Endothelial cell of umbilical vein (primary cell): ENCODE data around the gene AURKAIP1. TPM values are rescaled to one million over a fixed set of nuclear protein-coding genes. Genes with fewer than 3 reads are reported as not detected.

ENCODE experiments used
- BruUV-seq: library from RNA; stranded (reverse); fragments of 400-500 nt; replicated peaks from 2 replicates; lab custom pipeline; 2021; lab: Mats Ljungman, UMichigan
- CTCF ChIA-PET: fragments of 300-600, 350-600 bp; sonication (Branson Sonifier 250); formaldehyde crosslinking; loops from one replicate; lab custom pipeline; 2021; ENCODE audit warnings: antibody characterized with exemption, inconsistent platforms; lab: Charles Lee
- POLR2A ChIA-PET: fragments of 300-600, 350-600 bp; sonication (Branson Sonifier 250); formaldehyde crosslinking; loops from one replicate; lab custom pipeline; 2021; ENCODE audit warnings: antibody characterized with exemption, inconsistent platforms; lab: Charles Lee
- DNase-seq: peaks from one replicate; pipeline ENCODE4 v3.0.0-alpha.2; 2011; ENCODE audit warnings: low read depth, low spot score
- FAIRE-seq: peaks from 2 replicates; lab custom pipeline; 2011; peaks lifted over from hg19 to GRCh38; lab: Jason Lieb, UNC
- H2AFZ ChIP-seq: 2 replicates; pipeline ENCODE4 v1.6.0; 2012; ENCODE audit warnings: low read depth, low read length, control low read depth, inconsistent platforms
- H3K27ac ChIP-seq: 2 replicates; pipeline ENCODE4 v1.5.1; 2011; ENCODE audit warnings: low read depth, mild to moderate bottlenecking, control low read depth, low read length, moderate library complexity; ENCODE audit not compliant: insufficient read depth
- H3K27me3 ChIP-seq, 2 experiments: 2 replicates each; pipeline versions ENCODE4 v1.6.0 to v1.6.1; 2011; ENCODE audit warnings: low read length in 2 of 2, mixed read lengths in 1 of 2; ENCODE audit not compliant: control insufficient read depth in 2 of 2, insufficient read depth in 2 of 2
- H3K36me3 ChIP-seq, 2 experiments: 2 replicates in 1 of 2; 3 replicates in 1 of 2; pipeline ENCODE4 v1.5.1; 2011; ENCODE audit warnings: low read length in 2 of 2, mild to moderate bottlenecking in 1 of 2, moderate library complexity in 1 of 2; ENCODE audit not compliant: control insufficient read depth in 2 of 2, insufficient read depth in 2 of 2; ENCODE audit errors: extremely low read depth in 1 of 2
- H3K4me1 ChIP-seq: 3 replicates; pipeline ENCODE4 v1.5.1; 2011; ENCODE audit warnings: mild to moderate bottlenecking, low read length; ENCODE audit not compliant: control insufficient read depth, insufficient read depth; ENCODE audit errors: extremely low read depth
- H3K4me2 ChIP-seq: 2 replicates; pipeline ENCODE4 v1.6.1; 2011; ENCODE audit warnings: low read length, control low read depth, mixed read lengths; ENCODE audit not compliant: insufficient read depth
- H3K4me3 ChIP-seq, 3 experiments: fragments of 200-600 bp in 1 of 3; sonication (generic), shearing (Covaris generic) in 1 of 3; replicated peaks in 1 of 3; 2 replicates each; pipeline ENCODE4 v1.5.1; 2011 to 2016; ENCODE audit warnings: control low read depth in 3 of 3, low read length in 3 of 3, mild to moderate bottlenecking in 2 of 3, inconsistent platforms in 1 of 3, low read depth in 1 of 3, moderate library complexity in 1 of 3; ENCODE audit not compliant: insufficient read depth in 1 of 3
- H3K79me2 ChIP-seq: 2 replicates; pipeline ENCODE4 v1.6.0; 2012; ENCODE audit warnings: low read length, inconsistent platforms; ENCODE audit not compliant: control insufficient read depth, insufficient read depth
- H3K9ac ChIP-seq: replicated peaks from 2 replicates; pipeline ENCODE3; 2011; ENCODE audit warnings: low read length, control low read depth; ENCODE audit not compliant: insufficient read depth; ENCODE audit errors: extremely low read depth
- H3K9me1 ChIP-seq: replicated peaks from 3 replicates; pipeline ENCODE4 v1.6.0; 2011; ENCODE audit warnings: mild to moderate bottlenecking, low read length; ENCODE audit not compliant: control insufficient read depth, insufficient read depth; ENCODE audit errors: extremely low read depth
- H3K9me3 ChIP-seq: replicated peaks from 2 replicates; pipeline ENCODE4 v1.5.1; 2012; ENCODE audit warnings: low read length, inconsistent platforms; ENCODE audit not compliant: control insufficient read depth, insufficient read depth
- H4K20me1 ChIP-seq: replicated peaks from 2 replicates; pipeline ENCODE3; 2011; ENCODE audit warnings: mild to moderate bottlenecking, low read length; ENCODE audit not compliant: control insufficient read depth, insufficient read depth; ENCODE audit errors: extremely low read depth
- EZH2 ChIP-seq: IDR thresholded peaks from 2 replicates; pipeline ENCODE4 v1.6.1; 2012; ENCODE audit warnings: borderline replicate concordance, low read depth, mild to moderate bottlenecking, moderate library complexity, low read length, inconsistent platforms; ENCODE audit not compliant: severe bottlenecking
- FOS ChIP-seq: IDR thresholded peaks from 2 replicates; pipeline ENCODE4 v1.6.1; 2011; ENCODE audit warnings: mild to moderate bottlenecking, low read length, moderate library complexity, borderline replicate concordance; ENCODE audit not compliant: insufficient read depth
- GATA2 ChIP-seq: IDR thresholded peaks from 2 replicates; pipeline ENCODE4 v1.7.0; 2011; ENCODE audit warnings: low read depth, mild to moderate bottlenecking, moderate library complexity, mixed read lengths, low read length; ENCODE audit not compliant: insufficient read length, insufficient read depth
- JUN ChIP-seq: IDR thresholded peaks from 2 replicates; pipeline ENCODE4 v1.6.1; 2011; ENCODE audit warnings: borderline replicate concordance, low read depth; ENCODE audit not compliant: insufficient read length, insufficient read depth
- MYC ChIP-seq: IDR thresholded peaks from one replicate; pipeline ENCODE4 v1.6.1; 2011; ENCODE audit warnings: mild to moderate bottlenecking, low read depth, low read length
- POLR2A ChIP-seq: IDR thresholded peaks from 2 replicates; pipeline ENCODE4 v1.6.1; 2012; ENCODE audit warnings: low read depth, mild to moderate bottlenecking, control low read depth, low read length
- POLR2AphosphoS5 ChIP-seq: IDR thresholded peaks from 2 replicates; pipeline ENCODE4 v1.6.1; 2012; ENCODE audit warnings: low read depth, mild to moderate bottlenecking, control low read depth, low read length, moderate library complexity; ENCODE audit not compliant: insufficient read depth
- dilution Hi-C: fragments of 300-500 bp; cut with MboI; formaldehyde crosslinking; loops from one replicate; pipeline ENCODE4 v1.15.0; 2019; ENCODE audit warnings: low sequenced_read_pairs; ENCODE audit not compliant: extremely low pct_ligation_motif_present
- intact Hi-C: fragments of 100-400 bp; cut with micrococcal nuclease; formaldehyde crosslinking; loops from one replicate; pipeline ENCODE4 v1.10.0; 2022
- polyA plus RNA-seq, 4 experiments: library from polyadenylated mRNA; depleted of rRNA in 3 of 4; stranded (reverse) in 3 of 4; unstranded in 1 of 4; fragments of >200 nt; gene quantifications; 2 replicates each; pipeline versions ENCODE4 v1.2.1 to v1.2.3, GENCODE V29; 2011 to 2012; ENCODE audit warnings: missing spikeins in 1 of 4
- total RNA-seq: library from RNA; stranded (reverse); gene quantifications from 2 replicates; pipeline ENCODE4 v1.2.3, GENCODE V29; 2021
- TF ChIP-seq, protein P1 (sequence below): IDR thresholded peaks from 2 replicates; pipeline ENCODE4 v1.6.1; 2011; ENCODE audit not compliant: insufficient read depth, insufficient read length
- TF ChIP-seq, protein P2 (sequence below), 2 donors: IDR thresholded peaks; 1 replicate in 1 of 2; 2 replicates in 1 of 2; pipeline ENCODE4 v1.5.1; 2011; ENCODE audit warnings: low read length in 2 of 2, mild to moderate bottlenecking in 2 of 2, moderate library complexity in 2 of 2, control low read depth in 1 of 2, inconsistent platforms in 1 of 2, low read depth in 1 of 2; ENCODE audit not compliant: insufficient read depth in 1 of 2; ENCODE audit errors: extremely low read depth in 1 of 2

The AURKAIP1 gene
- total and polyA plus RNA-seq, 2 donors (not counting 3 experiments of a cell fraction or from before 2014, with no cell fraction given): 73.3 to 151 TPM

DNA sequence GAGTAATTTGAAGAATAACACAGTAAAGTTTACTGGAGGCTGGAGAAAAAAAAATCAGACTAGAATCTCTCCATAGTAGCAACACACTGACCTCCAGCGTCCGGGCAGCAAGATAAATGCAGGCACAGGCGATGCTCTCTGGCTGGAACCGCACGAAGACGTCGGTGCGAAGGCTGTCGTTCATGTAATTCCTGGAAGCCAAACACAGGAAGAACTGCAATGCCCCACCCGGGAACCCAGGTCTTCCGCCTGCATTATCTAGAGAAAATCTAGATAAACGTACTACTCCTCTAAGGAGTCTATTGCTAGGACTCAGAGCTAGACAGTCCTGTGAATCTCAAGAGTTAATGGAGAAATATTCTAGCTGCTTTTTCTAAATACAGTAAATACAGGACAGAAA is 15.7 kb upstream of the AURKAIP1 start:
- no peak overlapping the region for H3K27ac ChIP-seq
- H3K4me3 ChIP-seq: no peak overlapping the region
- POLR2A ChIA-PET: interaction anchor here (0.6 kb wide), 1 partner anchor 13 kb away, joined by 5 read pairs; no protein-coding TSS in a partner anchor
- H3K9me3 ChIP-seq: no peaks in the 10 kb centered on the region
- CTCF ChIA-PET: interaction anchor here (1.4 kb wide), 1 partner anchor 50 kb away, joined by 3 read pairs; no protein-coding TSS in a partner anchor
- H3K4me1 ChIP-seq: no peaks in the 10 kb centered on the region
- no peak overlapping the region for H3K4me2 ChIP-seq
- H3K9ac ChIP-seq: no peak overlapping the region
- intact Hi-C loops (no loop called here), dilution Hi-C loops (no loop called here)
- H4K20me1 ChIP-seq: no peaks in the 10 kb centered on the region
- FAIRE-seq: no peak
- H3K79me2 ChIP-seq: peaks cover 21% of the 10 kb centered on the region
- DNase-seq: no peak
- BruUV-seq: no TSS peak
- peaks cover 47 to 64% of the 10 kb centered on the region in 2 experiments for H3K36me3 ChIP-seq
- no peaks in the 10 kb centered on the region for H3K27me3 ChIP-seq
- H2AFZ ChIP-seq: no peak overlapping the region
- TF ChIP-seq POLR2AphosphoS5 (no peak), JUN (no peak), GATA2 (no peak), MYC (no peak), FOS (no peak), POLR2A (no peak), EZH2 (no peak)
- TF ChIP-seq, protein P1, sequence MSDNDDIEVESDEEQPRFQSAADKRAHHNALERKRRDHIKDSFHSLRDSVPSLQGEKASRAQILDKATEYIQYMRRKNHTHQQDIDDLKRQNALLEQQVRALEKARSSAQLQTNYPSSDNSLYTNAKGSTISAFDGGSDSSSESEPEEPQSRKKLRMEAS: no peak
- TF ChIP-seq, protein P2, sequence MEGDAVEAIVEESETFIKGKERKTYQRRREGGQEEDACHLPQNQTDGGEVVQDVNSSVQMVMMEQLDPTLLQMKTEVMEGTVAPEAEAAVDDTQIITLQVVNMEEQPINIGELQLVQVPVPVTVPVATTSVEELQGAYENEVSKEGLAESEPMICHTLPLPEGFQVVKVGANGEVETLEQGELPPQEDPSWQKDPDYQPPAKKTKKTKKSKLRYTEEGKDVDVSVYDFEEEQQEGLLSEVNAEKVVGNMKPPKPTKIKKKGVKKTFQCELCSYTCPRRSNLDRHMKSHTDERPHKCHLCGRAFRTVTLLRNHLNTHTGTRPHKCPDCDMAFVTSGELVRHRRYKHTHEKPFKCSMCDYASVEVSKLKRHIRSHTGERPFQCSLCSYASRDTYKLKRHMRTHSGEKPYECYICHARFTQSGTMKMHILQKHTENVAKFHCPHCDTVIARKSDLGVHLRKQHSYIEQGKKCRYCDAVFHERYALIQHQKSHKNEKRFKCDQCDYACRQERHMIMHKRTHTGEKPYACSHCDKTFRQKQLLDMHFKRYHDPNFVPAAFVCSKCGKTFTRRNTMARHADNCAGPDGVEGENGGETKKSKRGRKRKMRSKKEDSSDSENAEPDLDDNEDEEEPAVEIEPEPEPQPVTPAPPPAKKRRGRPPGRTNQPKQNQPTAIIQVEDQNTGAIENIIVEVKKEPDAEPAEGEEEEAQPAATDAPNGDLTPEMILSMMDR (IDR thresholded peaks at IDR 0.05; ENCODE audit: extremely low read depth in 1 of 2, insufficient read depth in 1 of 2, low read depth in 1 of 2, low read length in 2 of 2): no peak
- no peaks in the 10 kb centered on the region for H3K9me1 ChIP-seq
